D721Med (cell line): ENCODE data around the gene ARHGDIB.

ENCODE experiments used
- DNase-seq: peaks from one replicate; pipeline ENCODE4 v3.0.0; 2011; ENCODE audit warnings: low spot score; ENCODE audit not compliant: insufficient read length
- FAIRE-seq: peaks from 2 replicates; lab custom pipeline; 2011; peaks lifted over from hg19 to GRCh38; lab: Jason Lieb, UNC
- CTCF ChIP-seq: IDR thresholded peaks from 2 replicates; pipeline ENCODE4 v1.5.1; 2012; ENCODE audit warnings: mild to moderate bottlenecking, control low read depth; ENCODE audit not compliant: insufficient read depth; ENCODE audit errors: missing control alignments

ARHGDIB gene

GRCh38 chr12:14962797-14963196, 1.4 kb upstream of the ARHGDIB start:
- DNase-seq (no peak), FAIRE-seq (no peak)
- no peak for TF ChIP-seq CTCF

GRCh38 chr12:14962153-14962539, 745 bp upstream of the ARHGDIB start:
- TF ChIP-seq CTCF: no peak
- no peak for FAIRE-seq
- no peak for DNase-seq

GRCh38 chr12:14960548-14961465, 594 bp downstream of the ARHGDIB start:
- TF ChIP-seq CTCF: no peak
- FAIRE-seq (no peak), DNase-seq (no peak)

GRCh38 chr12:14959916-14960496, 1.4 kb downstream of the ARHGDIB start:
- no peak for TF ChIP-seq CTCF
- FAIRE-seq: no peak
- DNase-seq: no peak

- no peak for TF ChIP-seq CTCF
- FAIRE-seq: no peak
- DNase-seq: no peak
Observed at GRCh38 chr12:14959463-14959862, 1.9 kb downstream of the ARHGDIB start.

GRCh38 chr12:14959126-14959440, 2.3 kb downstream of the ARHGDIB start:
- no peak for TF ChIP-seq CTCF
- FAIRE-seq: no peak
- no peak for DNase-seq
